Measurements from ENCODE around the gene PRG3.

PRG3 gene, protein sequence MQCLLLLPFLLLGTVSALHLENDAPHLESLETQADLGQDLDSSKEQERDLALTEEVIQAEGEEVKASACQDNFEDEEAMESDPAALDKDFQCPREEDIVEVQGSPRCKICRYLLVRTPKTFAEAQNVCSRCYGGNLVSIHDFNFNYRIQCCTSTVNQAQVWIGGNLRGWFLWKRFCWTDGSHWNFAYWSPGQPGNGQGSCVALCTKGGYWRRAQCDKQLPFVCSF

DNA sequence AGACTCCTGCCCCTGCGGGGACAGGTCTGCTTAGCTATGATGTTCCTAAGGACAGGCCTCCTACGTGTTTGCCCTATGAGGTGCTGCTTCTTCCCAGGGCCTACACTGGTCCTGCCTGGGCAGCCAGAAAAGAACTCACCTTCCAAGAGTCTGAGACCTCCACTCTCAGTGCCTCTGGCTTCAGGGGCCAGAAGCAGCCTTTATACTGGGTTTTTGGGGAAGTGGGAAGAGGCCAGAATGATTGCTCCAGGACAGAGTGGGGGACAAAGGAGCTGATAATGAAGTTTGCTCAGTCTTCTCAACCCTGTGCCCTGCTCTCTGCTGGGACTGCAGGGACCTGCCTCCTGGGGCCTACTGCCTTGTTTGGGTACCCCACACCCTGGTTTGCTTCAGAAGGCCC lies at the start of gene PRG3:
Gene PRG3 (minus strand): TSS at position 176 of the 400 bp plus-strand sequence. CDS start 442 bp downstream, outside the sequence.
- DNase-seq = no peak

DNA sequence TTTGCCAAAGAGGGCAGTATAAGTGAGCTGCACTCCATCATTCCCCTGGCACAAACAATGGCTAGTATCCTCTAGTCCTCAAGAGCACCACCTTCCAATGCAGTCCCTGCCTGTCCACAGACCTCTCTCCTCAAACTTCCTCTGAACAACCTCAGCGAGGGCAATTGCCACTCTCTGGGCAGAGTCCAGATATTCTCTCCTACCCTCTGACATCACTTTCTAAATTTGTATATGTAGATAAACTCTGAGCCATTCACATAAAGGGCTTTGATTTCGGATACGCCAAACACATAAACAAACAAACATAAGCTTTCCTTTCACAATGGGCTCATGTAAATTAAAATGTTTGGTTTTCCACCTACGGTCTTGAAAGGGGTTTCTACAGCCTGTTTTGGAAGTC lies 49.0 kb upstream of the PRG3 start:
- DNase-seq = no peak

DNA sequence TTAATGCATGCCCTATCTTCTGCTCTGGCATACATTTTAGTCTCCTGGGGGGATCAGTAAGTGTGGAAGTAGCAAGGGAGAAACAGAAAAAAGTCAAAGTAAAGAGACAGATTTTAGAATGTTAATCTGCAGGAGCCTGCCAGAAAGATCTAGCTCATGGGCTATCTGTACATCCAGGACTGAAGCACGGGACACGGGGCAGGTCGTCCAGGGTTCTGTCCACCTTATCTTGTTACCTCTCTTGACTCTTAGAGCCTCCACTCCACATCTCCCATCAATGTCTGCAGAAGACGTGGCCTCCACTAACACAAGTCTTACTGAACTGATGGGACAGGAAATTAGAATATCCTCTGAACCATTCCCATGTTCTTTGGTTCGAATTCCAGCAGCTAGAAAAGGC lies 47.7 kb upstream of the PRG3 start:
- no peak for DNase-seq

DNA sequence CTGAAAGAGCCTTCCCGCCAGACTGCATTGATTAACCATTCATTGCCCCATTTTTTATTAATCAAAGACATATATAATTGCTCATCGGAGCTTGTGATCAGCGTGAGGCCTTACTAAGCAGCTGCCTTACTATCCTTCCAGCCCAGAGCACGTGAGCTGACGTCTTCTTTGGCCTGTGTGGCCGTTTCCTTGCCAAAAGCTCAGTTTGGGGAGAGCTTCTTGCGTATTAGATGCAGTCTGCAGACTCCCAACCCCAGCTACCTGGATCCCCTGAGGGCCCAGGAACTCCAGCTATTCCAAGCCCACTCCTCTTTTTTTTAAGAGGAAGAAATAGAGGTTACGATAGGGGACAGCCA lies 46.8 kb upstream of the PRG3 start:
- DNase-seq = no peak

DNA sequence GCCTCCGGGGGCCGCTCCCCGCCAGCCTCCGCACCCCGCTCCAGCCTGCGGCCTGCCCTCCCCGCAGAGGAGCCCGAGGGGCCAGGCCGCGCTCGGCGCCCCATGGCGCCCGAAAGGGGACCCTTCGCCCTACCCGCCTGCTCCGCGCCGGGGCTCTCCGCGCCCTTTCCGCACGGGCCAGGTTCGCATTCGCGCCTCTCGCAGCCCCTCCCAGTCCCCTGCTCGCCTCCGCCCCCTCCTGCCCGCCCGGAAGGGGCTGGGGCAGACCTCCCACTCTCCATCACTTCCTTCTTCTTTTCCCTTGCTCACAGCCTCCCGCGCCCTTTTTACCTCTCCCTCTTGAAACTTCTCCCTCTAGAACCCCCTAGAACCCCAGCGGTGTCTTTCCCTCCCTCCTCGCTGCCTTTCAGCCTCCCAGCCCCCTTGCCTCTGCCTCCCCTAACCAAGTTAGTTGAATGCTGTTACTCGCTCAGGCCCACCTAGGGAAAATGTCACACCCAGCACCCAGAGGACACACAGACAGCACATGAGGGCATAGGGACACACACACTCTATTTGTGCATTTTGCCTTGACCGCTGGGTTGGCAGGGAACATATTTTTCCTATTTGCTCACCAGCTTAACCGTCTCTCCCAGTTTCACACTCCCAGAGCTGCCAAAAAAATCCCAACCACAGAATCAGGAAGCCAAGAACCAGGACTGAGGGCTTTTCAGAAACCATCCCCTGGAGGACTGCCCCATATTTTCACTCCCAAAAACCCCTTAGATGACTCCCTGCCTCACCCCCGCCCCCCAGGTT lies 46.2 kb upstream of the PRG3 start, which contains the start of gene SLC43A3:
Gene SLC43A3 (minus strand): TSS at position 193 of the 798 bp plus-strand sequence. CDS start 949 bp downstream, outside the sequence.
- peak; percentile 91 for DNase-seq

DNA sequence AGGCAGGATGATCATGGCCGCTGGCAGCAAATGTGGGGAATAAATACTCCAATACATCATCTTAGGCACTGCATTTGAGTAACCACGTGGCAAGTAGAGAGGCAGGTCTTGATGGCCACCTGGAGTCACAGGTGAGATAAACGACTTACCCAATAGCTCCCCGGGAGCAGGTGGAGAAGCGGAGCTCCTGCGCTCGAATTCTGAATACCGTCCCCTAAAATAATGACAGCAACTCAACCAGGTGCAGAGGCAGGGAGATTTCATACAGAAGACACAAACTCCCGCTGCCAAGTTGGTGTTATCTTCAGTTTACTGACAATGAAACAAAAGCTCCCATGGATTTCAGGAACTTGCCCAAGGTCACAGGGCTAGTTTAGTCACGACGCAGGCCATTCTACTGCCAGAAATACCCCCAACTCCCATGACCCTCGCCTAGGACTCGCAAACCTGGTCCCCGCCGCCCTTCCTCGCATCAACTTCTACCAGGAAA lies 45.5 kb upstream of the PRG3 start:
- DNase-seq = no peak

DNA sequence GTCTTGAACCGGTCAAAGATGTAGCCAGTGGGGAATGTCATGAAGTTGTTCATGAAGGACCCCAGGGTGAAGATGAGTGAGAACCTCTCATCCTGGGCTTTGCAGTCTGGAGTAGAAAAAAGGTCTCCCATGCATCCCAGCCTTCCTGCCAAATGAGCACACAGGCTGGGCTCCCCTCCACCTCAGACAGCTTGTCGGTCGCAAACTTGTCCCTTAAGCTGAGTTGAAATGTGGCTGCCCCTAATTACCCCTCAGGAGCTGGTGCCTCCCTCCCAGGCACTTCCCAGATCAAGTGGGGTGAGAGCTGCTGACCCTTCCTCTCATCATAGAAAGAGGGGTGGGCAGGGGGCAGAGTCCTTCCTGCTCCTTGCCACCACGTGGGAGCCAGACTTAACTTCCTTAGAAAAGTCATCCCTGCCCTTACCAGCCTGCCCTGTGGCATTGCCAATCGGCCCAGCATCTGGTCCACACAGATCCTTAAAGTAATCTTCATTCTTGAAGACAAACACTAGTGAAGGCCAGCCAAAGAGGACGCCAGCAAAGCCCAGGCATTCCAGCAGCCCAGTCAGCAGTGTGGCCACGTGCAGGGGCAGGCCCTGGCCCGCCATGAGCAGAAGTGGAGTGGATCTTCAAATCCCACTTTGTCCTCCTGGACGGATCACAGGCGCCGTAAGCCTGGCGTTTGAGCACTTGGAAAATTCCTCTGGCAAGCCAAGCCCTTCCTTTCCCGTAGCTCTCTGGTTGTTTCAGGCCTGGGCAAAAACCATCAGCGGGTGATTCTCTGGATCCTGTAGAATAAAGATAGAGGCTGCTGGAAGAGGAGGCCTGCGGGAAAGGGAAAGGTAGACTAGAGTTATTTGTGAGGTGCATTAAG lies 44.9 kb upstream of the PRG3 start:
- DNase-seq = peak; percentile 76

DNA sequence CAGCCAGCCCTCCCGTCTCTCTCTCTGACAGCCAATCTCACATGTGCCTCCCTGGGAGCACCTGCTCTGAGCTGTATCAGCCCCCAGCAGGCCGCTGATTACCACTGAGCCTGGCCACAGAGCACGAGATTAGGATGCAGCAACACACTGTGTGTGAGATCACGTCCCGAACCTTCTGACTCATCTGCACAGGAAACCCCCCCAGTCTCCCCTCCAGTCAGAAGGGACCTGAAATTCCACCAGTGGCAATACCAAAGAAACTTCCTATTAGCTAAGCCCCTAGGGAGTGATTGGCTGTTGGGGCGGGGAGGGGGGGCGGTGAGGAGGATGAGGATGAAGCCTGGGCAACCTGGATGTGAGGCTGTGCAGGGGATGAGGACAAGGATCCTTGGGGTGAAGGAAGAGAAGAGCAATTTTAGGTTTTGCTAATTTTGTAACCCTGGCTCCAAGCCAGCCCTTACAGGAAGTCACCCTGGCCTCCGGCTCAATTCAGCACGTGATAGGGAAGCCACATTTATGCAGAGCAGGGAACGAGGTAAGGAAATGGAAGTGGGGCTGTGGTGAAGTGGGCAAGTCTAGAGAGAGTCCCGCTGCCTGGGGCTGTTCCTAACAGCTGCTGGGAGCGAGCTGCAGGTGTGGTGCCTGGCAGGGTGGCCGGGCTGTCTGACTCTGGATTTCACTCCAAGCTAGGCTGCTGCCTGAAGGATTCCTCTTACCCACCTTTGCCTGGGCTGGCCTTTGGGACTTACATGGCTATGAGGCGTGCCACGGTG lies 44.0 kb upstream of the PRG3 start:
- peak; percentile 89 for DNase-seq

DNA sequence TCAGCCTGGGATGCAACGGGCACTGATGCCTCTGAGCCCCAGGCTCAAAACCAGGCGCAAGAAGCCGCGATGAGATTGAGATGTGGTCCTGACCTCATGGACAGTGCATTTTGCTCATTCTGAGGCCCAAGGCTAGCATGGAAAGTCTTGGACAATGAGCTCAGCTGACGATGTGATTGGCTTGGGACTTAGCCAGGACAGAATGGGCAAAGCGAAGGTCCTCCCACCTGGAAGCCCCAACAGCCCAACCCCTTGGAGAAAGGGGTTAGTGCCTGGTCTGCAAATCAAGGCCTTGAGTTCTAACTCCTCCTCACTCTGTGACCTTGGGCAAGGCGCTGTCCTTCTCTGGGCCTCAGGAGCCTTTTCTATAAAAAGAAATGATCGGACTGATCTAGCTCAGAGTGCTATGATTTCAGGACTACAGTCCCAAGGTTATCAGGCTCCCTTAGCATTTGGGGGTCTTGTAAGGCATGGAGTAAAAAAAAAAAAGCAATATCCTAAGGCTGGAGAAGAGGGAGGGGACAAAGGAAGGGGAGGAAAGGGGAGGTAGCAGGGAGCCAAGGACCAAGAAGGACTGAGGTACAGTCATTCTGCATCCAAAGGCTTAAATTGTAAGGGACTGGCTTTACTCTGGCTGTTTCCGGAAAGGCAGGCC lies 43.3 kb upstream of the PRG3 start:
- DNase-seq = no peak

DNA sequence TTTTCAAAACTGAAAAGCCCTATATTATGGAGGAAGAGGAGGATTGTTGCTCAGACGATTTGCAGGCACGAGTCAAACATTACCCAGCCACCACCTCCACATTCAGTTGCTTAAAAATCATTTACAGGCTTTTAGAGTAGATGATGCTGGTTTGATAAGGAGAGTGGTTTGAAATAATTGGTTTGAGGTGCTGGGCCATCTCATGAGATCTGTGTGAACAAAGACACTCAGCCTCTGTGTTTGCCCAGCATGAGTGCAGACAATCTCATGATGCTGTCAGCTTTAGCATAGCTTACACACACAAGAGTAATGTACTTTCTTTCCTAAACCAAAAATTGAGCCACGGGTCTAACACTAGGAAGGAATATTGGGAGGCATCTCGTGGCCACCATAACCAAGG lies 41.7 kb upstream of the PRG3 start:
- no peak for DNase-seq

DNA sequence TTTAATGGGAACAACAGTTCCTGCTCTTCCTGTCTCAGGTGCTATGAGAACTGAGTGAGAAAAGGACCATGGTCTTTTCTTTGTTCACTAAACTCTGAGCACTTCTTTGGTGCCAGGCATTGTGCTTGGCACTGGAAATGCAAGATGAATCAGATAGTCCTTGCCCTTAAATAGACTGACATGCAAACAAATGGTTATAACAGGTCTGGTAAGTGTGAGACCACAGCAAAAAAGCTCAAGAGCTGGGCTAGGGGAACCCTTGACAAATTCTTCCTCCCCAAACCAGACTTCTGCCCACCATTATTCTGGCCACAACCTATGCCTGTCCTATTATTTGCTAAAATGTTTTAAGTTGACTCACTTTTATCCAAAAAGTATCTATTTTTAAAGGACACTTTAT lies 40.9 kb upstream of the PRG3 start:
- DNase-seq = no peak

DNA sequence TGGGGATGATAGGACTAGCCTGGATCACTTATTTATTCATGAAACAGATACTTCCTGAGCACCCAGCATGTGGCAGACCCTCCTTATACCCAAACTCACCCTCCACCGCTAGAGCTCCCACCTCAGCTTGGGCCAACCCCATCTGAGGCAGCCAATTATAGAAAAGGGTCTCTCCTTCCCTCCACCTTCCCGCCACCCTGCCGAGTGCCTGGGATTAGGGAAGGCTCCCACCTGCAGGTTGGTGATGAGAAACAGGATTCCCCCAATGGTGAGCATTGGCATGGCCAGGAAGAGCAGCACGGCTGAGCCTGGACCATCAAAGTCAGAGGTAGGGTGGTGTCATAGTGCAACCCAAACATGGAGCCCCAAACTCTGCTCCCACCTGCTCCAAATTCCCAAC lies 40.1 kb upstream of the PRG3 start:
- DNase-seq = no peak

DNA sequence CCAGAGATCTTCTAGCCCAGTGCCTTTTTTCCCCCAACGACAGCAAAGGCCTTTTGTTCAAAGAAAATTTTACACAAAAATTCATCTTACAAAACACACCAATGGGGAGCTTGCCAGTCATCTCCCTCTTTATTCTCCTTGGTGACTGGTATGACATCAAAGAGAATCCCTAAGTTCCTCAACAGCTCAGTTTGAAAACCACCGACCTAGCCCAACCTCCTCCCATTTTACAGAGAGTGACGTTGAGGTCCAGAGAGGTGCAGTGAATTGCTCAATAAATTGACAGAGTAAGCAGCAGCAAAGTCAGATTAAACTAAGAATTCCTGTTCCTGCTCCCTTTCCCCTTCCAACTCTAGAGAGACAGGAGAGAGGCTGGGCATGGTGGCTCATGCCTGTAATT lies 38.2 kb upstream of the PRG3 start:
- no peak for DNase-seq

DNA sequence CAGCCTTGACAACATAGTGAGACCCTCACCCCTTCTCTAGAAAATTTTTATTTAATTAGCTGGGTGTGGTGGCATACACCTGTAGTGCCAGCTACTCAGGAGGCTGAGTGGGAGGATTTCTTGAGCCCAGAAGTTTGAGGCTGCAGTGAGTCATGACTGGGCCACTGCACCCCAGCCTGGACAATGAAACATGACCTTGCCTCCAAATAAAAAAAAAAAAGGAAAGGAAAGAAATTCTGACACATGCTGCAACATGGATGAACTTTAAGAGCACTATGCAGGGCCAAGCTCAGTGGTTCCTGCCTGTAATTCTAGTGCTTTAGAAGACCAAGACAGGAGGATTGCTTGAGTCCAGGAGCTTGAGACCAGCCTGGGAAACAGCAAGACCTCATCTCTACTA lies 37.2 kb upstream of the PRG3 start:
- no peak for DNase-seq

DNA sequence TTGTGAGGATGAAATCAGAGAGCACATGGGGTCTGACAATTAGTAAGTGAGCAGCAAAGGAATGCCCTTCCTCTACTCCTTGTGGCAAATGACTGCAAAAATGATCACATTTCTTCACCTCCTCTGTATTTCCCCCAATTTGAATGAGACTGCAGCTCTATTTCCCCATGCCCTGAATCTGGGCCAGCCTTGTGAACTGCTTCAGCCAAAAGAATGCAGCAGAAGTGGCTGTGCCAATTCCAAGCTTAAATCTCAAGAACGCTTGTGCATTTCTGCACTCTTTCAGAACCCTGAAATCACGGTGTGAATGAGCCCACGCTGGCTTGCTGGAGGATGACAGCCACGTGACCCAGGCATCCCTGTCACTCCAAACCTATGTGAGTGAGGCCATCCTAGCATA lies 36.1 kb upstream of the PRG3 start:
- no peak for DNase-seq

DNA sequence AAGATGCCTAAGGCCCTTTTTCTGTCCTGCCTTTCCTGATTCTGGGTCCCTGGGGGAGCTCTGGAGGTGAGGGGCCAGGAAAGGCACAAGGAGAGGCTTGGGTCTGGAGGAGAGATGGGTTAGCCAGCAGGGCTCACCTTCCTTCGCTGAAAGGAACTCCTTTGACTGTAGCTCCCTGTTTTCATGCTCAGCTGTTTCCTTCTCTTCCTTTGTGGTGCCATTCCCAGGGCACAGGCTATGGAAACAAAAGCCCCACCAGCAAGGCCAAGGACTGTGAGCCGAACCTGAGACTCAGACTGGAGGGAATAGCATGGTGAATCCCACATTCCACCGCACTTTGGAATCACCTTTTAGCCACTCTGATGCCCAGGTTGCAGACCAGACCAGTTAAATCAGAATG lies 35.5 kb upstream of the PRG3 start:
- DNase-seq = no peak

DNA sequence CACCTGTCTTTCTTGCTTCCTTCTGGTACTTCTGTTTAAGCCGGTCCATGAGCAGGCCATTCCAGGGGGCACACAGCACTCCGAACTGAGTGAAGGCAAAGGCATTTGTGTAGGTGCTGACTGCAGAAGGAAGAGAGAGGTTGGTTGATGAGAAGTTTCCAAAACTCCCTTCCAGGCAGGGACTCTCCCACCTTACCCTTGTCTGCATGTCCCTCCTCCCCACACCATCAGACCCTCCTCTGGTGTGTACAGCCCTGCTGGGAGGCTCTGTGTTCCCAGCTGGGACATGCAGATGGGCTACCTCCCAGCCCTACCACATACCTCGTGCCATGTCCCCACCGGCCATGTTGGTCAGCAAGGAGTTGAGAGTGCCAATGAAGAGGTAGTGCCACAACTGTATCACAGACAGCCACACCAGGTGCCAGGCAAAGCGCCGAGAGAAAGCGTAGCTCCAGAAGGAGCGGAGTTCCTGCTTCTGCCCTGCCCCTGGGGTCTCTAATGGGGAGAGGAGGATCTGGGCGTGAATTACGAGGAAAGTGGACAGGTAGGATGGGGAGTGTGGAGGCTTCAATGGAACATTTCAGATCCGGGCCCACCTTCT lies 33.8 kb upstream of the PRG3 start:
- no peak for DNase-seq

DNA sequence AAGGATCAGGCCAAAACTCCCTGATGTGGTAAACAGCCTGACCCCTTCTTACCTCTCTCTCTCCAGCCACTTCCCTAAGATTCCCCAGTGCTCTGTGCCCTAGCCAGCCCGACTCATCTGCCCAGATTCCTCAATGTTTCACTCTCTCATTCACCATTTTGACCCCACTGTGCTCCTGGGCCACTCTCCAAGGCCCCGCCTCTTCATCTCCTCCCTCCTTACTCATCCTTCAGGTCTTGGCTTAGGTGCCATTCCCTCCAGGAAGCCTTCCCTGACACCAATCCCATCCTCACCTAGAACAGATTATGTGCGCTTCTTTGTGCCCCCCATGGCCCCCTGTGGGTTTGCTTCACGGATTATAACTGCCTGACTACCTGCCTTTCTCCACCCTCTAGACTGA lies 32.7 kb upstream of the PRG3 start:
- DNase-seq = no peak

DNA sequence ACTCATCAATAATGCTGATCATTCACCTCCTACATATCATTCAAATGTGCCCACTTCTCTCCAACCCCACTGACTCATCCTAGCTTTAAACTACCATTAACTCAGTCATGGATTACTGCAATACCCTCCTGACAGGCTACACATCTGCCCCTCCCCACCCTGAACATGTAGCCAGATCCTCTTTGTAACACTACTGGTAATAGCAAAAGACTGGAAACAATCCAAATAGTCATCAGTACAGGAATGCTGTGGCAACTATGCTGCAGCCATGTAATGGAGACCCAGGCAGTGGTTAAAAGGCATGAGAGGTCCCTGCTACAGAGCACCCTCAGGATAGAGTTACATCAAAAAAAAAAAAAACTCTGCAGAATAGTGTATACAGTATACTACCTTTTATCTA lies 29.3 kb upstream of the PRG3 start:
- DNase-seq = no peak

DNA sequence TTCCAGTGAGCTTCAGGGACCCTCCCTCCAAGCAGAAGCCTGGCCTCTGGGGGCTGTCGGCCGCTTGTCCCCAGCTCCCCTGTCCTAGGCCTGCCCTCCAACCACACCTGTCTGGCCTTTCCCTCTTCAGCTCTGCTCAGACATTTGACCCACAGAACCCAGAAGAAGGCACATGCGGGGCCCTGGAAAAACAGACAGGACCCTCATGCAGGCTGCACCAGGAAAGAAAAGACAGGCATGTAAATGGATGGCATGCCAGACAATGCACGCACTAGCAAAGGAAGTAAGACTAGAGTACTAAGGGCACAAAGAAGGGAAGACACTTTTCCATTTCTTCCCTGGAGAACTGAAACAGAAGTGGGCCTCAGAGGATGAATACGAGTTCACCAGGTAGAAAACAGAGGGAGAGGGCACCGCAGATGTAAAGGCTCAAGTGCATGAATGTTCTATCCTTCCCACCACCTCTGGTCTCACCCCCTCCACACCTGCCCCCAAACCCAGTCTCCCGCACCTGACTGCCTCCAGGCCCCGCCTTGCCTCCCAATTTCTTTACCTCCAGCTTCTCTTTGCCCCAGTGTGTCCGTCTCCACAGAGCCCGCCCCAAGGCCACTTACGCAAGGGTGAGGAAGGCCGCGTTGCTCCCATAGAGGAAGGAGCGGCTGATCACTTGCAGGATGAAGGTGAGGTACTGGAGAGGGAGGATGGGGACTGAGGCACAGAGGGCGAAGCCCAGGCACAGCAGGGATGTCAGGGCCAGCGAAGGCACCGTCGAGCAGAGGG lies 28.6 kb upstream of the PRG3 start:
- no peak for DNase-seq

DNA sequence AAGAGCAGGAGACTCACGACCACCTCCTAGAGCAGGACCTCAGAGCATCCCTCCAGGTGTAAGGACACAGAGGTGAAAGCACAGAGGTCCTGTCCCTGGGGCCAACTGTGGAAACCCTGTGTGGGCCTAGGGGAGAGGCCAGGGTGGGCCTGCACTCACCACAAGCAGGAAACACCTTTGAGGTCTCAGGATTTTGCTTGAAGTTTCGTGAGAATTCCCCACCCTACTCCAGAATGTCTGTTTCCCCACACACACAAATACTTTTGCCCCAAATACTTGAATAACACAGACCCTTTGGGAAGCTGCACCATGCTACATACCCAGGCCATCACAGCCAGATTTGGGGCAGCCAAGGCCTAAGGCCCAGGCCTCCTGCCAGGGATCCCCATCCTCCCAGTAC lies 27.8 kb upstream of the PRG3 start:
- no peak for DNase-seq

Data from activated CD8-positive, alpha-beta memory T cell treated with anti-CD3 and anti-CD28 coated beads for 24 hours (primary cell).